Measurements from ENCODE around the gene OSBPL10. TPM values are rescaled to one million over a fixed set of nuclear protein-coding genes. Genes with fewer than 3 reads are reported as not detected.

OSBPL10 gene
- total RNA-seq, 1 donor from 2014 or later = 3.8 TPM

- DNase-seq = no peak
- Mint-ChIP-seq H3K9me3 (ENCODE audit: unreplicated experiment) (no peaks in the 10 kb centered on the region), H3K4me3 (ENCODE audit: unreplicated experiment) (no peak overlapping the region), H3K27me3 (ENCODE audit: unreplicated experiment) (no peaks in the 10 kb centered on the region), H3K27ac (ENCODE audit: unreplicated experiment) (no peak overlapping the region), H3K36me3 (ENCODE audit: unreplicated experiment) (peaks cover 3% of the 10 kb centered on the region), H3K4me1 (ENCODE audit: low read depth, unreplicated experiment) (no peaks in the 10 kb centered on the region)
- TF ChIP-seq CTCF (IDR thresholded peaks at IDR 0.05; ENCODE audit: partially characterized antibody, unreplicated experiment) = no peak
Observed at GRCh38 chr3:31880482-31881078, 100.5 kb downstream of the OSBPL10 start.

DNA sequence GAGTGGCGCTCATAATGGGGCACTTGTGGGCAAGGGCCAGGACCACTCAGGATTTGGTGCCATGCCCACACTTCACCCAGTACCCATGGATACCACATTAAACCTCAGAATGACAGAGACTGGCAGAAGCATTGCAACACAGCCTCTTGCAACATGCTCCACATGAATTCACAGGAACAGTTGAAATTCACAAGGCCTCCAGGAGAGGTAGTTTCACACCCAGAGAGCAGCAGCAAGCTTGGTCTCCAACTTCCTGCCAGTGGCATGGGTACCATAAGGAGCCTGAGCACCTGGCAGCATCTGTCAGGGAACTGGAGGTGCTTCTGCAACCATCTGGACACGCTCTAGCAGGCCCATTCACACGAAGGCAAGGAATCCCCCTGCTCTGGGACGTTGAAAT is 101.0 kb downstream of the OSBPL10 start:
- Mint-ChIP-seq H3K9me3 (ENCODE audit: unreplicated experiment) (no peaks in the 10 kb centered on the region), H3K27ac (ENCODE audit: unreplicated experiment) (no peak overlapping the region), H3K4me1 (ENCODE audit: low read depth, unreplicated experiment) (no peaks in the 10 kb centered on the region), H3K4me3 (ENCODE audit: unreplicated experiment) (no peak overlapping the region), H3K27me3 (ENCODE audit: unreplicated experiment) (no peaks in the 10 kb centered on the region), H3K36me3 (ENCODE audit: unreplicated experiment) (peaks cover 3% of the 10 kb centered on the region)
- DNase-seq = no peak
- no peak for TF ChIP-seq CTCF (IDR thresholded peaks at IDR 0.05; ENCODE audit: partially characterized antibody, unreplicated experiment)

DNA sequence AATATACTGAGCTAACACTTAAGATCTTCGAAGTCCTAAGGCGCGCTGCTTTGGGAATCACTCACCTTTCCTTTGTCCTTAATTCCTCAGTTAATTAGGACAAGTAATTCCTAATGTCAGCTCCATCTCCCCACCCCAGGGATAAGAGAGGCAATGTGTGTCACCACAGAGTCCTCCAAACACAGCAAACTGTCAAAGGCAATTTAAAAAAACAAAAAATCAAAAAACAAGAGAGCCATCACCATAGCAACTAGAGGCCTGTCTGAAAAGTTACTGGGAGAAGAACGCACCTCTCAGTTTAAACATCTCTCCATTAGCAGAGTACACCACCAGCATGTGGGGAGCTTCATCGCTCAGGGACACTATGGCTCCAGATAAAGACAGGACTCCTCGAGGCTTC is 101.7 kb downstream of the OSBPL10 start:
- Mint-ChIP-seq H3K27ac (ENCODE audit: unreplicated experiment) (no peak overlapping the region), H3K4me1 (ENCODE audit: low read depth, unreplicated experiment) (no peaks in the 10 kb centered on the region), H3K27me3 (ENCODE audit: unreplicated experiment) (no peaks in the 10 kb centered on the region), H3K36me3 (ENCODE audit: unreplicated experiment) (peaks cover 3% of the 10 kb centered on the region), H3K9me3 (ENCODE audit: unreplicated experiment) (no peaks in the 10 kb centered on the region), H3K4me3 (ENCODE audit: unreplicated experiment) (no peak overlapping the region)
- DNase-seq = no peak
- no peak for TF ChIP-seq CTCF (IDR thresholded peaks at IDR 0.05; ENCODE audit: partially characterized antibody, unreplicated experiment)

DNA sequence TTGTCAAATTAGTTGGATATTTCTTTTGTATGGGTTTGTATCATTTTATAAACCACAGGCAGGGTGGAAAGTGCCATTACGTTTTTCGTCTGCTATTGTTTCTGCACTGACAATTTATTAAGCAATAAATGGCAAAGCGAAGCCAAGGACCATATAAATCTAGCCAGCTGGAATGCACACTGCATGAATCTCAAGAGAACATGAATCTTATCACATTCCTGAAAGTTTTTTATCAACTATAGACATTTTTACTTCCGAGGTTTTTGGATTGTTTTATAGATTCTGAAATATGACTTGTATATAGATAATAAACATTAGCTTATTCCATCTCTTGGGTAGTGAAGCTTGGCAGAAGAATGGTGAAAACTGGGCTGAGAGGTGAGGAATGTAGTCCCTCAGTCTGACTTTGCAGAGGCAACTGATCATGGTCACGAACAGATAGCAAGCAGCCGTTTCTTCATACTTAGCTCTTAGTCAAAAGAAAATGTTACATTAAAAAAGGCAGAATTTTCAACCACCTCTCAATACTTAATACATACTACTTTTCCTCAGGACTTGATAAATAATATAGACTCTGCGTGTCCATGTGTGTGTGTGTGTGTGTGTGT is 102.7 kb downstream of the OSBPL10 start:
- H3K27ac Mint-ChIP-seq (ENCODE audit: unreplicated experiment) = no peak overlapping the region
- DNase-seq = no peak
- H3K9me3 Mint-ChIP-seq (ENCODE audit: unreplicated experiment) = no peaks in the 10 kb centered on the region
- H3K27me3 Mint-ChIP-seq (ENCODE audit: unreplicated experiment) = no peaks in the 10 kb centered on the region
- no peaks in the 10 kb centered on the region for H3K4me1 Mint-ChIP-seq (ENCODE audit: low read depth, unreplicated experiment)
- H3K36me3 Mint-ChIP-seq (ENCODE audit: unreplicated experiment) = peaks cover 3% of the 10 kb centered on the region
- TF ChIP-seq CTCF (IDR thresholded peaks at IDR 0.05; ENCODE audit: partially characterized antibody, unreplicated experiment) = no peak
- H3K4me3 Mint-ChIP-seq (ENCODE audit: unreplicated experiment) = no peak overlapping the region

DNA sequence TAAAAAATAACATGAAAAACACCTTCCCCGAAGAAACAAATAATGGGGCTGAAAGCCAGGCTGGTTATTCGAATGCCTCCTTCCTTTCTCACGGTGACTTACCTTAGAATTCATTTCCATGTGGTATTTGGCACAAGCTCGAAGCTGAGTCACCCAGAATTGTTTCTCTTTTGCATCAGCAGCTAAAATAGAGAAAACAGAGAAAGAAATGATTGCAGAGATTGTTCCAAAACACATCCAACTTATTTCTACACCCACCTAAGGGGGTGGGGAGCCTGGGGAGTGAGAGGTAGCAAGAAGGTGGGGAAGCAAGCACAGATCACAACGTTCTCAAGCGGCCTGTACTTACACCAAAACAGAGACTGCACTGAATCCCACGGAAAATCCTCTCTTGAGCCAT is 104.7 kb downstream of the OSBPL10 start:
- H3K9me3 Mint-ChIP-seq (ENCODE audit: unreplicated experiment) = peaks cover 3% of the 10 kb centered on the region
- TF ChIP-seq CTCF (IDR thresholded peaks at IDR 0.05; ENCODE audit: partially characterized antibody, unreplicated experiment) = no peak
- no peak for DNase-seq
- H3K27ac Mint-ChIP-seq (ENCODE audit: unreplicated experiment) = no peak overlapping the region
- peaks cover 3% of the 10 kb centered on the region for H3K36me3 Mint-ChIP-seq (ENCODE audit: unreplicated experiment)
- no peak overlapping the region for H3K4me3 Mint-ChIP-seq (ENCODE audit: unreplicated experiment)
- H3K4me1 Mint-ChIP-seq (ENCODE audit: low read depth, unreplicated experiment) = no peaks in the 10 kb centered on the region
- H3K27me3 Mint-ChIP-seq (ENCODE audit: unreplicated experiment) = no peaks in the 10 kb centered on the region

Data from glutamatergic neuron (in vitro differentiated cells).